Immature natural killer cell (primary cell): ENCODE results near the gene BORCS5. TPM values are rescaled to one million over a fixed set of nuclear protein-coding genes. Genes with fewer than 3 reads are reported as not detected.
"Not testable (repeated sequence)": the region's sequence is repeated elsewhere in the genome, so short reads cannot be mapped to it uniquely, and the experiment has no call there.

ENCODE experiments used
- DNase-seq, 3 donors: peaks; one replicate each; pipeline ENCODE4 v3.0.0; 2022; ENCODE audit warnings: mixed read lengths in 1 of 3
- H3K27ac Mint-ChIP-seq, 6 donors: one replicate each; pipeline ENCODE4 v1.8.0; 2020; ENCODE audit warnings: mixed read lengths in 6 of 6, mild to moderate bottlenecking in 5 of 6, inconsistent platforms in 4 of 6, moderate library complexity in 3 of 6
- H3K27me3 Mint-ChIP-seq, 3 donors: one replicate each; pipeline ENCODE4 v1.8.0; 2020 to 2021; ENCODE audit warnings: low read depth in 3 of 3, mild to moderate bottlenecking in 3 of 3, mixed read lengths in 3 of 3, moderate library complexity in 3 of 3, inconsistent platforms in 1 of 3
- H3K36me3 Mint-ChIP-seq, 3 donors: one replicate each; pipeline ENCODE4 v1.8.0; 2020; ENCODE audit warnings: mixed read lengths in 3 of 3, inconsistent platforms in 2 of 3, mild to moderate bottlenecking in 2 of 3
- H3K4me1 Mint-ChIP-seq, 2 donors: one replicate each; pipeline ENCODE4 v1.8.0; 2020; ENCODE audit warnings: inconsistent platforms in 2 of 2, mild to moderate bottlenecking in 2 of 2, mixed read lengths in 2 of 2, moderate library complexity in 1 of 2
- H3K4me3 Mint-ChIP-seq, 5 donors: one replicate each; pipeline ENCODE4 v1.8.0; 2020; ENCODE audit warnings: mild to moderate bottlenecking in 5 of 5, mixed read lengths in 5 of 5, inconsistent platforms in 3 of 5, moderate library complexity in 3 of 5
- H3K9me3 Mint-ChIP-seq, 6 donors: one replicate each; pipeline ENCODE4 v1.8.0; 2020; ENCODE audit warnings: mild to moderate bottlenecking in 6 of 6, mixed read lengths in 6 of 6, inconsistent platforms in 4 of 6, moderate library complexity in 3 of 6
- polyA plus RNA-seq, 3 donors: library from polyadenylated mRNA; unstranded; fragments of 300-500 nt; fragmentation: Illumina TruSeq; gene quantifications; one replicate each; pipeline ENCODE4 v1.2.3, GENCODE V29; 2021

The BORCS5 gene
- polyA plus RNA-seq, 3 donors from 2014 or later: 16.7 to 34.5 (median 25.6) TPM

GRCh38 chr12:12336049-12336411 lies 20.8 kb upstream of the BORCS5 start:
- no peaks in the 10 kb centered on the region for H3K36me3 Mint-ChIP-seq
- no peak overlapping the region for H3K4me3 Mint-ChIP-seq
- peaks cover 14 to 25% of the 10 kb centered on the region in 2 donors for H3K4me1 Mint-ChIP-seq
- no peaks in the 10 kb centered on the region for H3K9me3 Mint-ChIP-seq
- no peak for DNase-seq
- H3K27ac Mint-ChIP-seq: no peak overlapping the region
- H3K27me3 Mint-ChIP-seq: peaks cover 2 to 12% (median 8%) of the 10 kb centered on the region in 3 donors

DNA sequence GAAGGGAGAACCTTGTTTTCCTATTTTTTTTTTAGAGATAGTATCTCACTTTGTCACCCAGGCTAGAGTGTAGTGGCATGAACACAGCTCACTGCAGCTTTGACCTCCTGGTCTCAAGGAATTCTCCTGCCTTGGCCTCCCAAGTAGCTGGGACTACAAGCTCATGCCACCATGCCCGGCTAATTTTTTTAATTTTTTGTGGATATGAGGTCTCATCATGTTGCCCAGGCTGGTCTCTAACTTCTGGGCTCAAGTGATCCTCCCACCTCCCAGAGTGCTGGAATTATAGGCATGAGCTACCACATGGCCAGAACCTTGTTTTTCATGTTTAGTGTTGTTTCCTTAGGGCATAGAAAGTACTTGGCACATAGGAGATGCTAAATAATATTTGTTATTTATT lies 20.4 kb upstream of the BORCS5 start:
- Mint-ChIP-seq H3K4me1 (peaks cover 14 to 25% of the 10 kb centered on the region in 2 donors), H3K36me3 (no peaks in the 10 kb centered on the region), H3K27ac (no peak overlapping the region), H3K4me3 (no peak overlapping the region), H3K9me3 (no peaks in the 10 kb centered on the region), H3K27me3 (peaks cover 2 to 10% (median 5%) of the 10 kb centered on the region in 3 donors)
- no peak for DNase-seq

DNA sequence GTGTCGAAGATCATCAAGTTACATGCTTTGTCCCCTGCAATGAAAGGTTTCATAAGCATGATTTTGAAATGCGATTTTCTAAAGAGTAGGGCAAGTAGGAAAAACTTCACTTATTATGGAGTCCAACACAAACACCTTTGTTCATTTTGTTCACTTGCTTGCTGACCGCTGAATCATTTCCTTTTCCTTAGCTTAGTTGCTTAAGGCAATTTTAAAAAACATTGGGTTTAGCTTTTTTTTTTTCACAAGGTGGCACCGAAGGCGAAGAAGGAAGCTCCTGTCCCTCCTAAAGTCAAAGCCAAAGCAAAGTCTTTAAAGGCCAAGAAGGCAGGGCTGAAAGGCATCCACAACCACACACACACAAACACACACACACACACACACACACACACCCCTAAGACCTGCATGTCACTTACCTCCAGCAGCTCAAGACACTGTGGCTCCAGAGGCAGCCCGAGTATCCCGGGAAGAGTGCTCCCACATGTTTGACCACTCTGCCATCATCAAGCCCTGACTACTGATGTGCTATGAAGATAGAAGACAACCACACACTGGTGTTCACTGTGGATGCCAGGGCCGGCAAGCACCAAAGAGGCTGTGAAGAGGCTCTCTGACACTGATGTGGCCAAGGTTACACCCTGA lies 18.2 kb upstream of the BORCS5 start:
- DNase-seq: no peak
- Mint-ChIP-seq H3K4me3 (peak overlapping the region in 2 of 5 donors; percentile 21 to 46), H3K36me3 (no peaks in the 10 kb centered on the region), H3K9me3 (no peaks in the 10 kb centered on the region), H3K27ac (peak overlapping the region in 1 of 6 donors; percentile 12), H3K4me1 (peaks cover 14 to 25% of the 10 kb centered on the region in 2 donors), H3K27me3 (peaks cover 2 to 10% (median 3%) of the 10 kb centered on the region in 3 donors)

DNA sequence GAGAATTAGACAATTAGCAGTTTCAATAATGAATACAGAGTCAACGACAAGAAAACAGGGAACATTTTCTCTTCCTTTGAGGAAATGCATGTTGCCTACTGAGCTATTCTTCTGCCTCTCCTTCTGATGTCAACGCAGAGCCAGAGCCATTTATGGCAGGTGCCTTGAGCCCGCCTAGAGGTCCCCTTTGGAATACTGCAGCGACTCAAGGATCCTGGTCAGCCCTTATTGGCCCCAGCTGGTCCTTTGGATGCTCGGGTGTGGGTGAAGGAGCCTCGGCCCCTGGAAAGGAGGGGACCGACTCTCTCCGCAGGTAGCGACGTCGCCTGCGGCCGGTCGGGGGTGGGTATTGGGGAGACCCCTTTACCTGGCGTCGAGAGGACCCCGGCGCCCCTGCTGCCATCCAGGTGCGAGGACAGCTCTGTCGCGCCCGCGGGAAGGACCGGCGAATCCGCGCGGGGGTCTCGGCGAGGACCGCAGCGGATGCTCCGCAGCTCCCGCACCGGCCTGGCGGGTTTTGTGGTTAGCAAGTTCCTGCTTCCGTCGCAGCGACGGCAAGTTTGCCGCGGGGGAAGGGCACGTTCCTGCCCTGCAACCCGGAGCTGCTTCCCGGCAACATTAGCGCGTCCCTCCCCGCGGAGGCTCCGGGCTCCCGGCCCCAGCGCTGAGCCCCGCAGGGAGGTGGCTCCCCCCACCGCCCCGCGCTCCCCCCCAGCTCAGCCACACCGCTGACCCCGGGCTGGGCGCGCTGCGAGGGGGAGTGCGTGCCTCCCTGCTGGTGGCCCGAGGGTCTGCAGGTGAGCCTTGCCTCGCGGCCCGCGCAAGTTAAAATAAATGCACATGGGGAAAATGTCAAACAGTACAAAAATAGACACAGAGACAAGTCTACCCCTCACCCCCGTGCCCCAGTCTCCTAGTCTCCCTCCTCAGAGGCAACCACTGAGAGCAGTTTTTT lies 6.9 kb upstream of the BORCS5 start, which contains the start of gene MANSC1:
MANSC1 (minus strand) TSS at position 532 of the 955 bp plus-strand sequence. CDS start 6,928 bp downstream, outside the sequence.
- DNase-seq: peak; percentile 45 to 51 (median 50)
- no peaks in the 10 kb centered on the region for H3K36me3 Mint-ChIP-seq
- peak within 1 kb of the TSS; percentile 64 to 79 (median 68) for H3K4me3 Mint-ChIP-seq
- peaks cover 17 to 18% of the 10 kb centered on the region in 2 donors for H3K4me1 Mint-ChIP-seq
- peaks cover 0 to 4% (median 0%) of the 10 kb centered on the region in 3 donors for H3K27me3 Mint-ChIP-seq
- peak within 1 kb of the TSS in 5 of 6 donors; percentile 45 to 77 (median 61) for H3K27ac Mint-ChIP-seq
- H3K9me3 Mint-ChIP-seq: no peaks in the 10 kb centered on the region

DNA sequence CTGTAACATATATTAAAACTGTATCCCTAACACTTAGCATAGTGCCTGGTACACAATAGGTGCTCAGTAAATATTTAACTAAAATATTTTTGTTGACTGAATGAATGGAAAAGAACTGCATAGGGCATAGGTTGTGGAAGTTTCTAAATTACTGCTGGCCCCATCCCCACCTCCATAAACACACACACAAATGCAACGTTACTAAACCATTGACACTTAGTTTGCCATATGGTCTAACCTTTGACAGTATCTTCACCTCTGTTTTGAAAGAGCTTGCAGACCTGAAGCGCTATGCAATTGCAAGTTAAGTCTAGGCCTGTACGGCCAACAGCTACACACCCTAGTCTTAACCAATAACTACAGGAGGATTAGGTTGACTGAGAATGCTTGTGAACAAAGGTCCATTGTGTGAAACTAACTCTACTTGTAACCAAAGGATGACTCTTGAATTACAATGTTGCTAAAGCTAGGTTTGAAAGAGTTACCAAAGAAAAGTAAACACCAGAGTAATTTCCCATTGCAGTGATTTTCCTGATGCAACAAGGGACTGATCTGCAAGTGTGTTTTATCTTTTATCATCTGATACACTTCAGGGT lies 5.9 kb upstream of the BORCS5 start:
- DNase-seq: no peak
- Mint-ChIP-seq H3K9me3 (no peaks in the 10 kb centered on the region), H3K27me3 (peaks cover 0 to 4% (median 0%) of the 10 kb centered on the region in 3 donors), H3K27ac (peak overlapping the region in 4 of 6 donors; percentile 9 to 75 (median 42)), H3K4me3 (peak overlapping the region; percentile 64 to 79 (median 67)), H3K36me3 (no peaks in the 10 kb centered on the region), H3K4me1 (peaks cover 20 to 24% of the 10 kb centered on the region in 2 donors)

- H3K4me1 Mint-ChIP-seq: peaks cover 24 to 28% of the 10 kb centered on the region in 2 donors
- H3K36me3 Mint-ChIP-seq, H3K9me3 Mint-ChIP-seq, H3K27me3 Mint-ChIP-seq, DNase-seq, H3K4me3 Mint-ChIP-seq, H3K27ac Mint-ChIP-seq: not testable (repeated sequence)
Measured at GRCh38 chr12:12351468-12352185, 5.3 kb upstream of the BORCS5 start.

DNA sequence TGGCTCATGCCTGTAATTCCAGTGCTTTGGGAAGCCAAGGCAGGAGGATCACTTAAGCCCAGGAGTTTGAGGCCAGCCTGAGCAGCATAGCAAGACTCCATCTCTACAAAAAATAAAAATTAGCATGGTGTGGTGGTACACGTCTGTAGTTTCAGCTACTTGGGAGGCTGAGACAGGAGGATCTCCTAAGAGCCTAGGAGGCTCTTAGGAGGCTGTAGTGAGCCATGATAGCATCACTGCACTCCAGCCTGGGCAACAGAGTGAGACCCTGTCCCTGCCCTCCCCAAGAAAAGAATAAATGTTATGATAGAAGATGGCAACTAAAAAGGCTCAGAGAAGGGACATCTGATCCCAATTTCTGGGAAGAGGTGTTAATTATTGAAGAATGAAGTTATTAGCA lies 3.6 kb upstream of the BORCS5 start:
- H3K27me3 Mint-ChIP-seq: peaks cover 6 to 12% (median 7%) of the 10 kb centered on the region in 3 donors
- no peaks in the 10 kb centered on the region for H3K9me3 Mint-ChIP-seq
- no peak overlapping the region for H3K4me3 Mint-ChIP-seq
- DNase-seq: no peak
- H3K36me3 Mint-ChIP-seq: no peaks in the 10 kb centered on the region
- H3K27ac Mint-ChIP-seq: peak overlapping the region in 3 of 6 donors; percentile 9 to 64 (median 51)
- H3K4me1 Mint-ChIP-seq: peaks cover 39 to 43% of the 10 kb centered on the region in 2 donors

GRCh38 chr12:12353807-12354206 lies 3.1 kb upstream of the BORCS5 start:
- Mint-ChIP-seq H3K27me3 (peaks cover 6 to 11% (median 7%) of the 10 kb centered on the region in 3 donors), H3K9me3 (no peaks in the 10 kb centered on the region), H3K4me3 (no peak overlapping the region), H3K27ac (peak overlapping the region in 3 of 6 donors; percentile 5 to 51 (median 9)), H3K4me1 (peaks cover 44 to 48% of the 10 kb centered on the region in 2 donors), H3K36me3 (no peaks in the 10 kb centered on the region)
- DNase-seq: no peak

GRCh38 chr12:12356467-12356895 lies 397 bp upstream of the BORCS5 start:
- Mint-ChIP-seq H3K27ac (peak overlapping the region; percentile 95 to 100 (median 98)), H3K36me3 (peaks cover 0 to 3% (median 0%) of the 10 kb centered on the region in 3 donors), H3K27me3 (peaks cover 6 to 11% (median 7%) of the 10 kb centered on the region in 3 donors), H3K4me1 (peaks cover 35 to 39% of the 10 kb centered on the region in 2 donors), H3K9me3 (no peaks in the 10 kb centered on the region), H3K4me3 (peak overlapping the region; percentile 89 to 99 (median 92))
- no peak for DNase-seq

DNA sequence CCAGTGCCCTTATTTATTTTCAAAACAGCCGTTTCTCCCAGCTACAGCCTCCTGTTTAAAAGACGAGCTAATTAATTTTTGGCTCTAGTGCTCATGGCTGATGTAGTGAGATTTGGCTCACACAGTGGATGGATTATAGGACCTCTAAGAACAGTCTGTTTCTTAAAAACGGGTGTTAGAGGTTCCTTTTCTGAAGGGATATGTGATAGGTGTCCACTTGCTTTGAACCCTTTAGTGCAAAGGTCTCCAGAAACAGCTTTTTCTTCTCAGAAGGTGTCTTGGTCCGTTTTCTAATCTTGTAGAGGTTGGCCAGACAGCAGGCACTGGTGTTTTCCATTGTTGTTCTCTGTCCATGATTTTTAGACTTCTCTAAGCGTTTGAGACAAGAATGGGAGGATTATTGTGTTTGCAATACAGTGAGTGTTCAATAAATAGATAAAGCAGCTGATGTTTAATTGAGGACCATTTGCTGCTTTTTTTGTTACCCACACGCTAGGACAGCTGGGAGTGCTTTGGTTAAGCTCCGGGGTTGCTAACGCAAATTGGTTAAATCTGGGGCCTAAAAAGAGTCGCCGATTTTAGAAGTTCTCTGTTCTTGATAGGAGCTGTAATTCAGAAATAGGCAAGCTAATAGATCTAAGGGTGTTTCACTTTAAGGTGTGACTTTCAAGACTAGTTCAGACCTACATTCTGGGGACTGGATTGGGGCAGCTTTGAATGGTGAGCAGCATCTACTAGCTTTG lies 1.0 kb downstream of the BORCS5 start:
- H3K27me3 Mint-ChIP-seq: peaks cover 6 to 11% (median 7%) of the 10 kb centered on the region in 3 donors
- H3K4me3 Mint-ChIP-seq: peak overlapping the region; percentile 89 to 99 (median 92)
- peak overlapping the region; percentile 95 to 100 (median 98) for H3K27ac Mint-ChIP-seq
- H3K36me3 Mint-ChIP-seq: peaks cover 0 to 9% (median 0%) of the 10 kb centered on the region in 3 donors
- no peaks in the 10 kb centered on the region for H3K9me3 Mint-ChIP-seq
- peak in 1 of 3 donors; percentile 17 for DNase-seq
- H3K4me1 Mint-ChIP-seq: peaks cover 36 to 46% of the 10 kb centered on the region in 2 donors

DNA sequence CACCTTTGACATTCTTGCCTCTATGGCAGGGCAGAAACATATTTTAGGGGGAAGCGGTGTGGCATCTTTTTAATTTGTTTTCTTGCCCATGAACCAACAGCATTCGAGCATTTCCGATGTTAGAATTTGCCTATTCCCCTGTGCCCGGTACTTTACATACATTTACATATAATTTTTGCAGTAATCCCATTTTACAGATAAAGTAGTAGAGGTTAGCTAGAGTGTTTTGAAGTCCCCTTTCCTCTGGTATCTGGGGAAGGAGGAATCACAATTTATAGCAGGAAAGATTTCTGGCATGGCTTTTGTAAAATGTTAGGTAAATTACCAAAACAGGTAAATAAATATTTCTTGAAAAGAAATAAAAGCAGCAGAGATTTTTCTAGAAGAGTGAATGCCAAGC lies 1.6 kb downstream of the BORCS5 start:
- Mint-ChIP-seq H3K36me3 (peaks cover 0 to 9% (median 0%) of the 10 kb centered on the region in 3 donors), H3K4me1 (peaks cover 36 to 46% of the 10 kb centered on the region in 2 donors), H3K27me3 (peaks cover 6 to 10% (median 7%) of the 10 kb centered on the region in 3 donors), H3K27ac (peak overlapping the region; percentile 95 to 100 (median 98)), H3K9me3 (no peaks in the 10 kb centered on the region), H3K4me3 (peak overlapping the region; percentile 89 to 99 (median 92))
- no peak for DNase-seq

DNA sequence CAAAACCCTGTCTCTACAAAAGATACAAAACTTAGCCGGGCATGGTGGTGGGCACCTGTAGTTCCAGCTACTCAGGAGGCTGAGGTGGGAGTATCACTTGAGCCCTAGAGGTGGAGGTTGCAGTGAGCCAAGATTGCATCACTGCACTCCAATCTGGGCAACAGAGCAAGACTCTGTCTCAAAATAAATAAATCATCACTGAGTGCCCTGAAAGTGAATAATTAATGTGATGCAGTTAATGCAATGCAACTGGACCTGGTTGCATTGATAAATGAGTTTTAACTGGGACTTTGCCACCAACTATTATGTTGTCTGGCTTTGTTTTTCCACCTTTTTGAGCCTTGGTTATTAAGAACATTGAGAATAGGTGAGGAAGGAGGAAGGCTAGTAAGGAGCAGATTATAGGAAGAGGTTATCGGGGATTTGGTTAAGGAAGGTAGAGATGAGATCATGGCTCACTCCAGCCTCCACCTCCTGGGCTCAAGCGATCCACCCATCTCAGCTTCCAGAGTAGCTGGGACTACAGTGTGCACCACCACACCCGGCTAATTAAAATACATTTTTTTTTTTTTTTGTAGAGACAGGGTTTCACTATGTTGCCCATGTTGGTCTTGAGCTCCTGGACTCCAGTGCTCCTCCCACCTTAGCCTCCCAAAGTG lies 8.0 kb downstream of the BORCS5 start:
- peaks cover 38 to 61% of the 10 kb centered on the region in 2 donors for H3K4me1 Mint-ChIP-seq
- peaks cover 4 to 15% (median 10%) of the 10 kb centered on the region in 3 donors for H3K36me3 Mint-ChIP-seq
- H3K4me3 Mint-ChIP-seq: peak overlapping the region in 2 of 5 donors; percentile 24 to 33
- H3K27me3 Mint-ChIP-seq: peaks cover 0 to 3% (median 0%) of the 10 kb centered on the region in 3 donors
- H3K27ac Mint-ChIP-seq: peak overlapping the region in 5 of 6 donors; percentile 42 to 87 (median 82)
- no peaks in the 10 kb centered on the region for H3K9me3 Mint-ChIP-seq
- no peak for DNase-seq
